A673 (cell line): ENCODE results near the gene KAT2A.

ENCODE experiments used
- CTCF ChIP-seq: fragments of 300-800, 200-600 bp; sonication (generic); conservative IDR thresholded peaks from 2 replicates; pipeline ENCODE4 v1.5.1; 2017; ENCODE audit warnings: low read depth, mild to moderate bottlenecking, antibody characterized with exemption, low read length, moderate library complexity, mixed read lengths
- EZH2 ChIP-seq: fragments of 200-600 bp; sonication (generic); IDR thresholded peaks from 2 replicates; pipeline ENCODE4 v1.6.1; 2017; ENCODE audit warnings: borderline replicate concordance, low read depth, mild to moderate bottlenecking, mixed read lengths, antibody characterized with exemption, low read length; ENCODE audit not compliant: poor library complexity, severe bottlenecking

- TF ChIP-seq CTCF: peak; percentile 80
- no peak for TF ChIP-seq EZH2
These were observed 53.6 kb downstream of the KAT2A start for GRCh38 chr17:42067371-42068091.
